ENCODE data around the gene PRKN.

Gene PRKN

GRCh38 chr6:162088091-162088490, 639.5 kb downstream of the PRKN start:
- no peak for DNase-seq

- DNase-seq: no peak
Measured at GRCh38 chr6:162085561-162085960, 642.0 kb downstream of the PRKN start.

- DNase-seq: no peak
Measured at GRCh38 chr6:162082520-162082919, 645.0 kb downstream of the PRKN start.

- no peak for DNase-seq
Measured at GRCh38 chr6:162078667-162079066, 648.9 kb downstream of the PRKN start.

- DNase-seq: no peak
Measured at GRCh38 chr6:162078126-162078525, 649.4 kb downstream of the PRKN start.

GRCh38 chr6:162076816-162077215, 650.8 kb downstream of the PRKN start:
- DNase-seq: no peak

GRCh38 chr6:162074641-162075275, 652.8 kb downstream of the PRKN start:
- DNase-seq: no peak

GRCh38 chr6:162070639-162071038, 656.9 kb downstream of the PRKN start:
- DNase-seq: no peak

- no peak for DNase-seq
Measured at GRCh38 chr6:162069995-162070394, 657.6 kb downstream of the PRKN start.

- peak; percentile 12 for DNase-seq
Measured at GRCh38 chr6:162068340-162068739, 659.2 kb downstream of the PRKN start.

- no peak for DNase-seq
Measured at GRCh38 chr6:162063666-162064065, 663.9 kb downstream of the PRKN start.

- no peak for DNase-seq
Measured at GRCh38 chr6:162058281-162058875, 669.2 kb downstream of the PRKN start.

GRCh38 chr6:162056745-162057144, 670.8 kb downstream of the PRKN start:
- no peak for DNase-seq

GRCh38 chr6:162056061-162056460, 671.5 kb downstream of the PRKN start:
- DNase-seq: no peak

- no peak for DNase-seq
Measured at GRCh38 chr6:162055365-162055764, 672.2 kb downstream of the PRKN start.

GRCh38 chr6:162053084-162053483, 674.5 kb downstream of the PRKN start:
- DNase-seq: no peak

GRCh38 chr6:162050579-162050978, 677.0 kb downstream of the PRKN start:
- DNase-seq: no peak

GRCh38 chr6:162046324-162046723, 681.2 kb downstream of the PRKN start:
- no peak for DNase-seq

GRCh38 chr6:162032620-162033019, 694.9 kb downstream of the PRKN start:
- DNase-seq: no peak

GRCh38 chr6:162029873-162030576, 697.5 kb downstream of the PRKN start:
- no peak for DNase-seq

GRCh38 chr6:162026843-162027242, 700.7 kb downstream of the PRKN start:
- no peak for DNase-seq

- no peak for DNase-seq
Measured at GRCh38 chr6:162026031-162026430, 701.5 kb downstream of the PRKN start.

GRCh38 chr6:162019349-162019748, 708.2 kb downstream of the PRKN start:
- no peak for DNase-seq

- no peak for DNase-seq
Measured at GRCh38 chr6:162017536-162017935, 710.0 kb downstream of the PRKN start.

Measured in NCI-H1436 (cell line).